Kidney (tissue), 14 donors: ENCODE measurements around the gene PPP1R1A. TPM values are rescaled to one million over a fixed set of nuclear protein-coding genes. Genes with fewer than 3 reads are reported as not detected.

Experiments used
- DNase-seq, 5 donors: peaks; one replicate each; pipeline ENCODE4 v3.0.0-alpha.2; 2013 to 2020
- FAIRE-seq: peaks from 2 replicates; lab custom pipeline; 2012; peaks lifted over from hg19 to GRCh38; lab: Jason Lieb, UNC
- H3K27ac ChIP-seq, 2 donors: one replicate each; pipeline ENCODE4 v1.7.0; 2013; ENCODE audit warnings: low read depth in 2 of 2, low read length in 2 of 2, inconsistent platforms in 1 of 2
- H3K27me3 ChIP-seq: one replicate; pipeline ENCODE4 v1.7.1; 2013; ENCODE audit warnings: low read length, inconsistent platforms; ENCODE audit not compliant: control insufficient read depth, insufficient read depth
- H3K36me3 ChIP-seq, 3 donors: one replicate each; pipeline versions ENCODE4 v1.7.0 to v1.7.1; 2013; ENCODE audit warnings: low read length in 3 of 3, control low read depth in 1 of 3, inconsistent platforms in 1 of 3; ENCODE audit not compliant: insufficient read depth in 3 of 3, control insufficient read depth in 2 of 3
- H3K4me1 ChIP-seq, 3 donors: one replicate each; pipeline versions ENCODE4 v1.7.0 to v1.7.1; 2013; ENCODE audit warnings: low read length in 3 of 3, inconsistent platforms in 1 of 3, low read depth in 1 of 3; ENCODE audit not compliant: control insufficient read depth in 2 of 3, insufficient read depth in 2 of 3
- H3K4me3 ChIP-seq, 3 donors: one replicate each; pipeline versions ENCODE4 v1.7.0 to v1.8.1; 2013; ENCODE audit warnings: low read length in 3 of 3, control low read depth in 1 of 3, inconsistent platforms in 1 of 3
- H3K9ac ChIP-seq, 3 donors: one replicate each; pipeline versions ENCODE4 v1.7.0 to v1.7.1; 2013; ENCODE audit warnings: low read length in 3 of 3, control low read depth in 1 of 3, inconsistent platforms in 1 of 3
- H3K9me3 ChIP-seq, 3 donors: one replicate each; pipeline versions ENCODE4 v1.7.0 to v1.7.1; 2013; ENCODE audit warnings: low read length in 3 of 3, control low read depth in 1 of 3, inconsistent platforms in 1 of 3; ENCODE audit not compliant: control insufficient read depth in 2 of 3, insufficient read depth in 1 of 3
- intact Hi-C: fragments of 100-400 bp; cut with DNase I; formaldehyde crosslinking; loops from one replicate; pipeline ENCODE4 v1.11.1; 2022
- polyA plus RNA-seq: library from polyadenylated mRNA; stranded (reverse); fragments of 350-450 nt; fragmentation: Illumina TruSeq; extraction: RNeasy Lipid Tissue Mini Kit (QIAGEN cat#74804); gene quantifications from one replicate; pipeline ENCODE4 v1.2.3, GENCODE V29; 2014; ENCODE audit warnings: low read depth, low replicate concordance; ENCODE audit not compliant: insufficient read depth
- total RNA-seq: library from RNA; stranded (reverse); fragmentation: NEBNext Ultra II Directional; extraction: Animal tissue kit (Norgen Biotek cat#: 25700); gene quantifications from one replicate; pipeline ENCODE4 v1.2.1, GENCODE V29; 2021
- TF ChIP-seq, protein P1 (sequence below): IDR thresholded peaks from 3 replicates; pipeline ENCODE4 v1.5.1; 2012; ENCODE audit warnings: mild to moderate bottlenecking, moderate library complexity, borderline replicate concordance; ENCODE audit not compliant: insufficient read depth; ENCODE audit errors: extremely low read depth
- donor health status: control.
- donor health status: control.
- donor health status: control.
- donor health status: control.
- donor health status: control.
- donor health status: DM: yes; HTN: yes; CAD: no.
- donor health status: Normal renal cell carcinoma (clear cell type).

The PPP1R1A gene
- total and polyA plus RNA-seq, 2 donors from 2014 or later, result 128 to 217 TPM

DNA sequence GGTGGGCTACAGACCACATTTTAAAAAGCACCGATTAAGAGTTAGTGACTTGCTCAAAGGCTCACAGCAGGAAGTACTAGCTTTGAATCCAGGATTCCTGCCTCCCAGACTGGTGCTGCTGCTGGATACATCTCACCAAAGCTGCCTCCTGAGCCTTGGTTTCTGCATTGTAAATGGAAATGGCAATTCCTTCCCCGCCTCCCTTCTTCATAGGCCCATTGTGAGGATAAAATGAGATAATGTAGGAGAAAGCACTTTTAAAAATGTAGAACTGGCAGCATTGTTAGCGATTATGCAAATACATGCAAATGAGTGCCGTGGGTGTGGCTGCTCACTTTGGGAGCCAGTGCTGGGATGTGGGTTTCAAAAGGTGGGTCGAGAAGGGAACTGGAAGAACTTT lies 23.7 kb downstream of the PPP1R1A start:
- no peaks in the 10 kb centered on the region for H3K36me3 ChIP-seq
- no peak for FAIRE-seq
- no peak overlapping the region for H3K4me3 ChIP-seq
- TF ChIP-seq, protein P1, sequence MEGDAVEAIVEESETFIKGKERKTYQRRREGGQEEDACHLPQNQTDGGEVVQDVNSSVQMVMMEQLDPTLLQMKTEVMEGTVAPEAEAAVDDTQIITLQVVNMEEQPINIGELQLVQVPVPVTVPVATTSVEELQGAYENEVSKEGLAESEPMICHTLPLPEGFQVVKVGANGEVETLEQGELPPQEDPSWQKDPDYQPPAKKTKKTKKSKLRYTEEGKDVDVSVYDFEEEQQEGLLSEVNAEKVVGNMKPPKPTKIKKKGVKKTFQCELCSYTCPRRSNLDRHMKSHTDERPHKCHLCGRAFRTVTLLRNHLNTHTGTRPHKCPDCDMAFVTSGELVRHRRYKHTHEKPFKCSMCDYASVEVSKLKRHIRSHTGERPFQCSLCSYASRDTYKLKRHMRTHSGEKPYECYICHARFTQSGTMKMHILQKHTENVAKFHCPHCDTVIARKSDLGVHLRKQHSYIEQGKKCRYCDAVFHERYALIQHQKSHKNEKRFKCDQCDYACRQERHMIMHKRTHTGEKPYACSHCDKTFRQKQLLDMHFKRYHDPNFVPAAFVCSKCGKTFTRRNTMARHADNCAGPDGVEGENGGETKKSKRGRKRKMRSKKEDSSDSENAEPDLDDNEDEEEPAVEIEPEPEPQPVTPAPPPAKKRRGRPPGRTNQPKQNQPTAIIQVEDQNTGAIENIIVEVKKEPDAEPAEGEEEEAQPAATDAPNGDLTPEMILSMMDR, result no peak
- intact Hi-C loops, result no loop called here
- DNase-seq, result no peak
- H3K4me1 ChIP-seq, result peaks cover 0 to 3% (median 0%) of the 10 kb centered on the region in 3 donors
- H3K27me3 ChIP-seq, result no peaks in the 10 kb centered on the region
- no peak overlapping the region for H3K9ac ChIP-seq
- no peaks in the 10 kb centered on the region for H3K9me3 ChIP-seq
- no peak overlapping the region for H3K27ac ChIP-seq

DNA sequence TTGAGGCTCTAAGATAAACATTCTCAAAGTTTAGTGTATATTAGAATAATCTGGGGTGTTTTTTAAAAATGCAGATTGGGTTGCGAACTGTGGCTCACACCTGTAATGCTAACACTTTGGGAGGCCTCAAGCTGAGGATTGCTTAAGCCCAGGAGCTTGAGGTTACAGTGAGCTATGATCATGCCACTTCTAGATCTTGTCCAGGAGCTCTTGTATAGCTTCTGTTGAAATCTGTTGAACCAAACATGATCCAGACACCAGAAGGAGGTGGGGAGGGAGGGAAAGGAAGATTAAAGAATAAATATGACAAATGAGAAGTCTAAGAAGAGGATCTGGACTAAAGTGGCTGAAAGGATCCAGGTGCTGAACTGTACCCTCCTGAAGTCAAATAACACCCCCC lies 24.7 kb downstream of the PPP1R1A start:
- no peak overlapping the region for H3K27ac ChIP-seq
- H3K9me3 ChIP-seq, result no peaks in the 10 kb centered on the region
- no peaks in the 10 kb centered on the region for H3K36me3 ChIP-seq
- no peak overlapping the region for H3K9ac ChIP-seq
- DNase-seq, result no peak
- no peaks in the 10 kb centered on the region for H3K27me3 ChIP-seq
- peaks cover 0 to 3% (median 0%) of the 10 kb centered on the region in 3 donors for H3K4me1 ChIP-seq
- intact Hi-C loops, result no loop called here
- TF ChIP-seq, protein P1, result no peak
- FAIRE-seq, result no peak
- H3K4me3 ChIP-seq, result no peak overlapping the region

DNA sequence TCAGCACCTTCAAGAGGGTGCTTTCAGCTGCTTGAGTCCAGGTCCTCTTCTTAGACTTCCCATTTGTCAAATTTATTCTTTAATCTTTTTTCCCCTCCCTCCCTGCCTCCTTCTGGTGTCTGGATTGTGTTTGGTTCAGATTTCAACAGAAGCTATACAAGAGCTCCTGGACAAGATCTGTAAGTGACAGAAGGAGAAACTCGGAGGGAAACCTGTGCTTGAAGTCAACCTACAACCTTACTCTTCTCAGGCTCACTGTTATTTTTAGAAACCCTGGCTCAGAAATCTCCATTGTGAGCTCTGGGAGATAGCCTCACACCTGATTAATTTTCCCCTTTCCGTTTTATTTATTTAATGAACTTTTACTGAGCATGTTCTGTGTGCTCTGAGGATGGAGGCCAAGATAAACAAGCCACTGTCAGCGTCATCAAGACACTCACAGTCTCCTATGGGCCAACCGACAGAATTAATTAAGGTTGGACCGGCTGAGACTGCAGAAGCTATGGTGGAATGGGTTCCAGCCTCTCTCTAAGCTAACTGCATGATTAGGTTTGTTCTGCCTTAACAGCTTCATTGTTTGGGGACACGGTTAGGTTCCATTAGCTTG lies 25.6 kb downstream of the PPP1R1A start:
- H3K27ac ChIP-seq, result no peak overlapping the region
- H3K4me1 ChIP-seq, result peaks cover 0 to 3% (median 0%) of the 10 kb centered on the region in 3 donors
- H3K27me3 ChIP-seq, result no peaks in the 10 kb centered on the region
- TF ChIP-seq, protein P1, result no peak
- H3K36me3 ChIP-seq, result no peaks in the 10 kb centered on the region
- intact Hi-C loops, result no loop called here
- H3K9me3 ChIP-seq, result no peaks in the 10 kb centered on the region
- DNase-seq (peak in 1 of 5 donors; percentile 37), FAIRE-seq (no peak)
- H3K4me3 ChIP-seq, result no peak overlapping the region
- no peak overlapping the region for H3K9ac ChIP-seq
